Activated CD4-positive, alpha-beta T cell treated with anti-CD3 and anti-CD28 coated beads, Interleukin-2, Interleukin-6, amounts not matched to agents 100 ng/mL and 50 ng/mL, durations not matched to agents 16 hours and 8 hours (primary cell): ENCODE data around the gene BTBD2.
"Not testable (repeated sequence)": the region's sequence is repeated elsewhere in the genome, so short reads cannot be mapped to it uniquely, and the experiment has no call there.

Experiments
- DNase-seq: peaks from one replicate; pipeline ENCODE4 v3.0.0-alpha.2; 2020

Gene BTBD2

GRCh38 chr19:2012941-2013682 lies 2.4 kb downstream of the BTBD2 start:
- no peak for DNase-seq

DNA sequence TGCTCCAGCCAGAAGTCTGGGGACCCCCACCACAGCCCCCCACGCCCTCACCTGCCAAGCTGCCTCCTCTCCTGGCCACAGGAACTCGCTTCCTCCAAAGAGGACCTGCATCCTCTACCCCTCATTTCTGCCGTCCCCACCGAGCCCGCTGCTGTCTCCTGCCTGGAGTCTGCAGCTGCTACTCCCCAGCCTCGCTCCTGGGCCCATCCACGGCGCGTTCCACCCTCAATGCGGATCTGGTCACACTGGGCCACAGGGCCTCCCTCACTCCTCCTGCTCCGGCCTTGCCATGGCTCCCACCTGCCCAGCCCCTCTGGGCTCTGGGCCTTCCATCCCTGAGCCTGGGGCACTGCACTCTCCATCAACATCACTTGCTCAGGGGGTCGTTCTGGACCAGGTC lies 4.3 kb downstream of the BTBD2 start:
- no peak for DNase-seq

DNA sequence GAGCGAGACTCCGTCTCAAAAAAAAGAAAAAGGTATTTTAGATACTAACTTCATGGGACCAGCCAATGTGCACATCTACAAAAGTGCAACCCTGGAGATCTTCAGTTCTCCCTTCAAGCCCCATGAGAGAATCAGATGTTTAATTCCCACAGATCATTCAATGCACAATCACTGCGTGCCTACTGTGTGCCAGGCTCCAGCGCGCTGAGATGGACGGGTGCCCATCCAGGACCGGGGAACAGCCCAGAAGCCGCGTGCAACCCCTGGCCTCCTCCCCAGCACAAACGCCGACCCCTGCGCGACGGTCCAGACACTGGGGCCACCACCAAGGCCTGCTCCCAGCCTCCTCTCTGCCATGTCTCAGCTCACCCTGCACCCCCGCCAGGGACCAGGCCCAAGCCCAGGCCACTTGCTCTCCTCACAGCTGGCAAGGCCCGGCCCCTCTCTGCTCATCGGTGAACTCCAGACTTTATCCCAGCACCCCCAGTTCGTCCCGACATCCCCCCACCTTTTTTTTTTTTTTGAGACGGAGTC lies 5.3 kb downstream of the BTBD2 start:
- no peak for DNase-seq

GRCh38 chr19:2003874-2004273 lies 11.6 kb downstream of the BTBD2 start:
- DNase-seq: no peak

- DNase-seq: no peak
Observed at GRCh38 chr19:1999856-2000515, 15.5 kb downstream of the BTBD2 start.

DNA sequence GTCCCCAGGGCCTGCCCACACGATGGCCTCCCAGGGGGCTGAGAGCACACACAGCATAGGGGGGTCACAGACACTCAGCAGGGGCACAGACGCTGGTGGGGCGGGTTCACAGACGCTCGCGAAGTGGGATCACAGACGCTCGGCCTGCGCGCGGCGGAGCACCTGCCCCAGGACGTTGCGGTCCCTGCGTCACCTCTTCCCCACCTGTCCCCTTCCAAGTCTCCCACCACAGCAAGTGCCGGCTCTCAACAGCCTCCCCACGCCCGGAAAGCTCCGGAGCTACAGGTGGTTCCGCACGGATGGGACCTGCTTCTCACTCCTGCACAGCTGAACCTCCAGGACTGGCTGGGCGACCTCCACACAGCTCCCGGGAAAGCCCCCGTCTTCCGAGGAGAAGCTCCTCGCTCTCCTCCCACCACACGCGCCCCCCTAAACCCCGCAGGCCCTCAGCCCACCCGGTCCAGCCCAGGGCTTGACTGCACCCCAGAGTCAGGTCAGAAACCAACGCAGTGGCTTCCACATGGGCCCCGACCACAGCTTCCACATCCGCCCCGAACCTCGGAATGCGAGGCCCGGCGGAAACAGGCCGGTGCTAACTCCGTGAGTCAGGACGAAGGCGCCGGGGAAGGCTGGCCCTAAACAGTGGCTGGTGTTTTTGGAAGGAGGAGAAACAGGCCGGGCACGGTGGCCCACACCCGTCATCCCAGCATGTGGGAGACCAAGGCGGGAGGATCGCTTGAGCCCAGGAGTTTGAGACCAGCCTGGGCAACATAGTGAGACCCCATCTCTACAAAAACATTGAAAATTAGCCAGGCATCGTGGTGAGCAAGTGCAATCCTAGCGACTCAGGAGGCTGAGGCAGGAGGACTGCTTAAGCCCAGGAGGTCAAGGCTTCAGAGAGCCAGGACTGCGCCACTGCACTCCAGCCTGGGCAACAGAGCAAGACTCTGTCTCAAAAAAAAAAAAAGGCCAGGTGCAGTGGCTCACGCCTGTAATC lies 16.5 kb downstream of the BTBD2 start:
- DNase-seq: no peak

DNA sequence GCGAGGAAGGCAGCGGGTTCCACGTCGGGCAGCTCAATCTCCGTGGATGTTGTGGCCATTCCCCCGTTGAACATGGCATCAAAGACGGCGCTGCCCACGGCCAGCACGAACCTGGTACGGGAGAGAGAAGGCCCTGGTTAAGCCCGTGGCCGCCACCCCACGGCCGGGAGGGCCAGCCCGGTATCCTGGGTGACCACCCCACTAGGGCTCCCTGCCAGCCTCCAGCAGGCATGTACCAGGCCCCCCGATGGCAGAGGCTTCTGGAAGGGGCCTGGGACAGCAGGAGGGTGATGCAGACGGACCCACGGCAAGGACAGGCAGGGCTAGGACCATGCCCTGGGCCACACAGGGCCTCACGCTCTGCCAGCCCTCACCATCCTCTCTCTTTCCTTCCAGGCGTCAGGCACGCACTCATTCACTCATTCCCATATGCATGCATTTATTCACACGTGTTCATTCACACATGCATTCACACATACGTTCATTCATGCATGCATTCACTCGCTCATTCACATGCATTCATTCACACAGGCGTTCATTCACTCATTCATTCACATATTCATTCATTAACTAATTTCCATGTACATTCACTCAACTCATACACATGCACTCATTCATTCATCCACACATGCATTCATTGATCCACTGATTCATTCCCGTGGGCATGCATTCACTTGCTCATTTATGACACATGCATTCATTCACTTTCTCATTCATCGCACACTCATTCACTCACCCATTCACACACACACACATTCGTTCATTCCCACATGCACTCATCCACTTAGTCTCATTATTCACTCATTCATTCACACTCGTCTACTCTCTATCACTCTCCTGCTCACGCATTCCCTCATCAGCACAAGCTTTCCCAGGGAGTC lies 17.9 kb downstream of the BTBD2 start:
- DNase-seq: no peak

DNA sequence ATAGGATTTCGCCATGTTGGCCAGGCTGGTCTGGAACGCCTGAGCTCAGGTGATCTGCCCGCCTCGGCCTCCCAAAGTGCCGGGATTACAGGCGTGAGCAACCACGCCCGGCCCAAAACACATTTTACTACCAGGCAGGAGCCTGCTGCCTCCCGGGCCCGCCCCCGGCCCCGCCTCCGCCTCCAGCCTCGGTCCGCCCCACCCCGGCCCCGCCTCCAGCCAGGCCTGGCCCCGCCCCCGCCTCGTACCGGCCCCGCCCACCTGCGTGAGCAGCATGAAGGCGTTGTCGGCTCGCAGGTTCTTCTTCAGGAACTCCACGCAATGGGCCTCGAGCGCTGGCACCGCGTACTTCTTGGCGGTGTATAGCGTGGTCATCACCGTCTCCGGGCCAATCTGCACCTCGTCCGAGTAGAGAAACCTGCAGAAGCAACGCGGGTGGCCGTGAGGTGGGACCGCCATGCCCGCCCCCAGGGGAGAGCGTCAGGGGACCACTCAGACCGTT lies 22.7 kb downstream of the BTBD2 start:
- peak; percentile 26 for DNase-seq

DNA sequence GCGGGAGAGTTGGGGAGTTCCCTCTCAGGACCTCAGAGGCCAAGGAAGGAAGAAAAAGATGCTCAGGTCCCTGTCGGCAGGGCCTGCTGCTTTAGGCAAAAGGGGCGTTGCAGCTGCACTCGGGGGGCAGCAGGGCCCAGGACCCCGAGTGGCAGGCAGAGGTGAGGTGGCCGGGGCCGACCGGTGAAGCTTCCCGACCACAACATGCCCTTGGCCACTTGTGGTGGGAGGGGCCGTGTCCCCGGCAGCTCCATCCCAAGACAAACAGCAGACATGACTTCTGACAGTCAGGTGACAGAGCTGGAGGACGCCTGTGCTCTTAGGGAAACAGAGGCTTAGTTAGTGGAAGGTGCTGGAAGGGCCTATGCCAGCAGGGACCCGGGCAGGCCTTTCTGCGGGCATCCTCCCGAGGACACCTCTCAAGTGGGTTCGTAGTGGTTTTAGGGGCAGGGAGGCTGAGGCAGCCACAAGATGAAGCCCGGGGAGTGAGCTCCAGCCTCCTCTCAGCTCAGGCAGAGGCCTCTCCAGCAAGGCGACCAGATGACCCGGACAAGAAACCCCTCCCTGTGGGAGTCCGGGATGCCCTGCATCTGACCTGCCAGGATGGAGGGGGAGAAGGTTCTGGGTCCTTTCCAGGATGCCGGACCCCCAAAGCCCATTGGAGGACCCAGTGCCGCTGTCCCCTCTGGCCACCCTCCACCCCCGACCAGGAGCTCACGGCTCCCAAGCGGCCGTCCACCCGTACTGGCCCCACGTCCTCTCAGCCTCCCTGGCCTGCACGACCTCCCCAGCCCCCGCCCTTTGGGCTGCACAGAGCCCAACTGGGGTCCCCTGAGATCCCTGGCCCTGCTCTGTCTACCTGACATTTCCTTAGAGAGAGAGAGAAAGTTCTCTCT lies 24.2 kb downstream of the BTBD2 start:
- no peak for DNase-seq

DNA sequence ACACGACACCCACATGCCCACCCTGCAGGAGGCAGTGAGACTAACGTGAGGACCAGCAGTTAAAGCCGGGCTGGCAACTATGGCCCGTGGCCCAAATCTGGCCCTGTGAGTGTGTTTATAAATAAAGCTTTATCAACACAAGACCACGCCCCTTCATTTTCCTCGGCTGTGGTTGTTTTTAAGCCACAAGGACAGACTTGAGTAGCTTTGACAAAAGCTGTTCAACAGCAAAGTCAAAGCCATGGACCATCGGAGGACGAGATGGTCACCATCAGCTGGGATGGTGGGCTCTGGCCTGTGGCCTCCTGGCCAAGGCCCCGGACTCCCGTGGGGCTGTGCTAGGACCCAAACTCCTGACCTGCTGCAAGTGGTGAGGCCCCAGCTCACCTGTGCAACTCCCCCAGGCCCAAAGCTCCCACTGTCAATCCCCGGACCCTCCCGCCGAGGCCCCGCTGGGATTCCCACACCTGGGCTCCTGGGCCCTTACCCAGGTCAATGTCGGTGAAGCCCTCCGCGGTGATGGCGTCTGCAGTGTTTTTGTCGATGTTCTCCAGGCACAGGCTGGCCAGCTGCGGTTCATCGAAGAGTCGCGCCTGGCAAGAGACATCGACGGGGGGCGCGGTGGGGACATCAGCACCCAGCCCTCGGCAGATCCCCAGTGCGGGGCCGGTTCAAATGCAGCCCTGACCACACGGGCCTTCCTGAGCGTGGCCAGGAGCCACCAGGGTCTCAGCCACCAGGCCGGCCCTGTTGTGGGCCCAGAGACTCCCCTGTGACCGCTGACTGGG lies 25.1 kb downstream of the BTBD2 start:
- no peak for DNase-seq

GRCh38 chr19:1989513-1990229 lies 25.8 kb downstream of the BTBD2 start:
- no peak for DNase-seq

DNA sequence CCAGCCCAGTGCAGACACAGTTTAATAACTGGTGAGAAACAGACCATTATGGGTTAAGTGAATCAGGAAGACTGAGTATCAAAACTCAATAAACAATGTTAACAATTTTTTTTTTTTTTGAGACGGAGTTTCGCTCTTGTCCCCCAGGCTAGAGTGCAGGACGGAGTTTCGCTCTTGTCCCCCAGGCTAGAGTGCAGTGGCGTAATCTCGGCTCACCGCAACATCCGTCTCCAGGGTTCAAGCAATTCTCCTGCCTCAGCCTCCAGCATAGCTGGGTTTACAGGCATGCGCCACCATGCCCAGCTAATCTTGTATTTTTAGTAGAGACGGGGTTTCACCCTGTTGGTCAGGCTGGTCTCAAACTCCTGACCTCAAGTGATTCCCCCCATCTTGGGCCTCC lies 27.1 kb downstream of the BTBD2 start:
- not testable (repeated sequence) for DNase-seq

GRCh38 chr19:1987197-1988187 lies 28.0 kb downstream of the BTBD2 start:
- no peak for DNase-seq

GRCh38 chr19:1986357-1987162 lies 29.0 kb downstream of the BTBD2 start:
- no peak for DNase-seq

GRCh38 chr19:1985588-1986356 lies 29.7 kb downstream of the BTBD2 start:
- no peak for DNase-seq

DNA sequence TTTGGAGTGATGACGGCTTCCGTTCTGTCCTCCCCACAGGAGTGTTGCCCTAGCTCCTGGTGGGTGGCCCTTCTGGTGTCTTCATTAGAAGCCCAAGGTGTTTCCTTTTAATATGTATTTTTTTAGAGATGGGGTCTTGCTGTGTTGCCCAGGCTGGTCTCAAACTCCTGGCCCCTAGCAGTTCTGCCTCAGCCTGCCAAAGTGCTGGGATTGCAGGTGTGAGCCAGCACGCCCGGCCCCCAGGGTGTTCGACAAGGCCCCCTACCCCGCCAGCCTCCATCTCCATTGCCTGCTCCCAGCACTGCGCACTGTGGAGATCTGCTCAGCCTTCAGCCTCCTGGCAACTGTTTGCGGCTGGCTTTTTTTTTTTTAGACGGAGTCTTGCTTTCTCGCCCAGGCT lies 31.2 kb downstream of the BTBD2 start:
- no peak for DNase-seq
